Suppressor macrophage treated with lipopolysaccharide for 1 hour (primary cell): ENCODE data around the gene TKTL1.
A peak's percentile ranks its signal among the peaks of the same experiment; 100 is the strongest.
"Not testable (repeated sequence)": the region's sequence is repeated elsewhere in the genome, so short reads cannot be mapped to it uniquely, and the experiment has no call there.

Experiments used
- DNase-seq, 3 donors: peaks; one replicate each; pipeline ENCODE4 v3.0.0-alpha.2; 2020 to 2022

Gene TKTL1

GRCh38 chrX:154310616-154311536 lies 15.3 kb downstream of the TKTL1 start:
- no peak for DNase-seq

GRCh38 chrX:154312116-154312515 lies 16.5 kb downstream of the TKTL1 start:
- DNase-seq = no peak

- DNase-seq = no peak
Observed at GRCh38 chrX:154313147-154313546, 17.6 kb downstream of the TKTL1 start.

- no peak for DNase-seq
Observed at GRCh38 chrX:154315416-154315815, 19.8 kb downstream of the TKTL1 start.

GRCh38 chrX:154317391-154317995 lies 21.9 kb downstream of the TKTL1 start:
- DNase-seq = peak; percentile 24 to 41 (median 36)

GRCh38 chrX:154320406-154320805 lies 24.8 kb downstream of the TKTL1 start:
- no peak for DNase-seq

GRCh38 chrX:154321152-154321551 lies 25.6 kb downstream of the TKTL1 start:
- DNase-seq = no peak

GRCh38 chrX:154321594-154321993 lies 26.0 kb downstream of the TKTL1 start:
- DNase-seq = no peak

GRCh38 chrX:154322890-154323289 lies 27.3 kb downstream of the TKTL1 start:
- no peak for DNase-seq

- no peak for DNase-seq
Observed at GRCh38 chrX:154323537-154323936, 27.9 kb downstream of the TKTL1 start.

GRCh38 chrX:154325541-154325940 lies 29.9 kb downstream of the TKTL1 start:
- DNase-seq = no peak

- peak in 1 of 3 donors; percentile 21 for DNase-seq
Observed at GRCh38 chrX:154327038-154327820, 31.6 kb downstream of the TKTL1 start.

GRCh38 chrX:154328646-154329045 lies 33.1 kb downstream of the TKTL1 start:
- no peak for DNase-seq

GRCh38 chrX:154329294-154329693 lies 33.7 kb downstream of the TKTL1 start:
- no peak for DNase-seq

- DNase-seq = no peak
Observed at GRCh38 chrX:154332561-154332960, 37.0 kb downstream of the TKTL1 start.

- no peak for DNase-seq
Observed at GRCh38 chrX:154333116-154333515, 37.5 kb downstream of the TKTL1 start.

GRCh38 chrX:154333837-154334271 lies 38.3 kb downstream of the TKTL1 start:
- DNase-seq = peak; percentile 41 to 54 (median 52)

- DNase-seq = peak; percentile 73 to 78 (median 73)
Observed at GRCh38 chrX:154334496-154334895, 38.9 kb downstream of the TKTL1 start.

- DNase-seq = not testable (repeated sequence)
Observed at GRCh38 chrX:154341399-154342298, 46.1 kb downstream of the TKTL1 start.

- DNase-seq = not testable (repeated sequence)
Observed at GRCh38 chrX:154343063-154343462, 47.5 kb downstream of the TKTL1 start.

GRCh38 chrX:154343620-154344019 lies 48.0 kb downstream of the TKTL1 start:
- DNase-seq = not testable (repeated sequence)

- DNase-seq = no peak
Observed at GRCh38 chrX:154348114-154348531, 52.5 kb downstream of the TKTL1 start.
